HFFc6 (cell line): ENCODE measurements around the gene HHAT. TPM values are rescaled to one million over a fixed set of nuclear protein-coding genes. Genes with fewer than 3 reads are reported as not detected.

Source experiments
- DNase-seq: peaks from one replicate; pipeline ENCODE4 v3.0.0-alpha.2; 2018
- H3K27ac Mint-ChIP-seq: 2 replicates; pipeline ENCODE4 v1.8.0; 2020; ENCODE audit warnings: mild to moderate bottlenecking, mixed read lengths
- H3K27me3 Mint-ChIP-seq: 2 replicates; pipeline ENCODE4 v1.8.0; 2021; ENCODE audit warnings: mild to moderate bottlenecking, moderate library complexity, mixed read lengths; ENCODE audit not compliant: insufficient read depth
- H3K36me3 Mint-ChIP-seq: 2 replicates; pipeline ENCODE4 v1.8.0; 2021; ENCODE audit warnings: low read depth, mixed read lengths
- H3K4me1 Mint-ChIP-seq: 2 replicates; pipeline ENCODE4 v1.8.0; 2020; ENCODE audit warnings: low read depth, mixed read lengths
- H3K4me3 Mint-ChIP-seq: 2 replicates; pipeline ENCODE4 v1.8.0; 2020; ENCODE audit warnings: mild to moderate bottlenecking, moderate library complexity, mixed read lengths
- H3K9me3 Mint-ChIP-seq: 2 replicates; pipeline ENCODE4 v1.8.0; 2020; ENCODE audit warnings: mild to moderate bottlenecking, mixed read lengths
- CTCF ChIP-seq: fragments of 200-600 bp; sonication (generic); IDR thresholded peaks from 2 replicates; pipeline ENCODE4 v1.5.0; 2021; ENCODE audit warnings: antibody characterized with exemption, mild to moderate bottlenecking
- total RNA-seq, 6 experiments: library from RNA; stranded (reverse); fragmentation: NEBNext Ultra II Directional; extraction: Animal tissue kit (Norgen Biotek cat#: 25700); gene quantifications; 2 replicates in 1 of 6; 3 replicates in 5 of 6; pipeline ENCODE4 v1.2.3, GENCODE V29; 2021

HHAT gene
- total RNA-seq, 6 experiments from 2014 or later = 2.8 to 3.9 (median 3.2) TPM

GRCh38 chr1:210456731-210457255 is 128.1 kb downstream of the HHAT start:
- no peaks in the 10 kb centered on the region for H3K4me1 Mint-ChIP-seq
- no peak overlapping the region for H3K27ac Mint-ChIP-seq
- H3K4me3 Mint-ChIP-seq = no peak overlapping the region
- TF ChIP-seq CTCF = no peak
- no peaks in the 10 kb centered on the region for H3K9me3 Mint-ChIP-seq
- H3K27me3 Mint-ChIP-seq = peaks cover 2% of the 10 kb centered on the region; the same call in 1 of the 2 replicates
- no peak for DNase-seq
- H3K36me3 Mint-ChIP-seq = no peaks in the 10 kb centered on the region

- Mint-ChIP-seq H3K4me1 (no peaks in the 10 kb centered on the region), H3K9me3 (no peaks in the 10 kb centered on the region), H3K36me3 (no peaks in the 10 kb centered on the region), H3K4me3 (no peak overlapping the region), H3K27ac (no peak overlapping the region), H3K27me3 (peaks cover 2% of the 10 kb centered on the region; the same call in 1 of the 2 replicates)
- TF ChIP-seq CTCF = no peak
- no peak for DNase-seq
These were observed 128.9 kb downstream of the HHAT start for GRCh38 chr1:210457568-210457967.

GRCh38 chr1:210464519-210465039 is 135.9 kb downstream of the HHAT start:
- H3K9me3 Mint-ChIP-seq = no peaks in the 10 kb centered on the region
- peaks cover 20% of the 10 kb centered on the region for H3K4me1 Mint-ChIP-seq
- H3K27me3 Mint-ChIP-seq = no peaks in the 10 kb centered on the region
- TF ChIP-seq CTCF = no peak
- no peaks in the 10 kb centered on the region for H3K36me3 Mint-ChIP-seq
- no peak overlapping the region for H3K27ac Mint-ChIP-seq
- DNase-seq = peak; percentile 49
- H3K4me3 Mint-ChIP-seq = no peak overlapping the region

- TF ChIP-seq CTCF = no peak
- Mint-ChIP-seq H3K27me3 (no peaks in the 10 kb centered on the region; the same call in 1 of the 2 replicates), H3K36me3 (no peaks in the 10 kb centered on the region), H3K4me3 (no peak overlapping the region), H3K9me3 (no peaks in the 10 kb centered on the region), H3K4me1 (peaks cover 20% of the 10 kb centered on the region), H3K27ac (no peak overlapping the region)
- DNase-seq = no peak
These were observed 136.4 kb downstream of the HHAT start for GRCh38 chr1:210465150-210465549.

- no peak for TF ChIP-seq CTCF
- Mint-ChIP-seq H3K9me3 (no peaks in the 10 kb centered on the region), H3K4me1 (peaks cover 20% of the 10 kb centered on the region), H3K27me3 (no peaks in the 10 kb centered on the region; the same call in 1 of the 2 replicates), H3K4me3 (no peak overlapping the region), H3K36me3 (no peaks in the 10 kb centered on the region), H3K27ac (no peak overlapping the region)
- DNase-seq = no peak
These were observed 138.8 kb downstream of the HHAT start for GRCh38 chr1:210467440-210468043.
